Fibroblast of lung (primary cell): ENCODE measurements around the gene NIT1. TPM values are rescaled to one million over a fixed set of nuclear protein-coding genes. Genes with fewer than 3 reads are reported as not detected.

ENCODE experiments used
- DNase-seq, 2 donors: peaks; one replicate each; pipeline versions ENCODE4 v3.0.0 to v3.0.0-alpha.2; 2010; ENCODE audit warnings: low read depth in 2 of 2
- H2AFZ ChIP-seq: 2 replicates; pipeline ENCODE4 v1.5.1; 2012; ENCODE audit warnings: low read length, control low read depth, inconsistent platforms
- H3K27ac ChIP-seq: 2 replicates; pipeline ENCODE4 v1.5.1; 2011; ENCODE audit warnings: low read length, control low read depth; ENCODE audit not compliant: insufficient read depth
- H3K27me3 ChIP-seq: 2 replicates; pipeline ENCODE4 v1.5.1; 2011; ENCODE audit warnings: mild to moderate bottlenecking, low read length; ENCODE audit not compliant: control insufficient read depth, insufficient read depth
- H3K36me3 ChIP-seq: 2 replicates; pipeline ENCODE4 v1.5.1; 2011; ENCODE audit warnings: low read length; ENCODE audit not compliant: control insufficient read depth, insufficient read depth
- H3K4me1 ChIP-seq: 2 replicates; pipeline ENCODE4 v1.5.1; 2011; ENCODE audit warnings: low read length; ENCODE audit not compliant: control insufficient read depth, insufficient read depth; ENCODE audit errors: extremely low read depth
- H3K4me2 ChIP-seq: 2 replicates; pipeline ENCODE4 v1.5.1; 2011; ENCODE audit warnings: low read length, control low read depth; ENCODE audit not compliant: insufficient read depth; ENCODE audit errors: extremely low read depth
- H3K4me3 ChIP-seq, 4 experiments: fragments of 200-600 bp in 1 of 4; sonication (generic) in 1 of 4; replicated peaks in 1 of 4; 2 replicates each; pipeline ENCODE4 v1.5.1; 2011 to 2016; ENCODE audit warnings: low read length in 4 of 4, low read depth in 3 of 4, mild to moderate bottlenecking in 3 of 4, control low read depth in 2 of 4, inconsistent platforms in 1 of 4, mixed read lengths in 1 of 4; ENCODE audit not compliant: insufficient read depth in 1 of 4; ENCODE audit errors: control extremely low read depth in 1 of 4
- H3K79me2 ChIP-seq: 2 replicates; pipeline ENCODE4 v1.5.1; 2012; ENCODE audit warnings: mild to moderate bottlenecking, low read length, inconsistent platforms; ENCODE audit not compliant: control insufficient read depth, insufficient read depth
- H3K9ac ChIP-seq: 2 replicates; pipeline ENCODE4 v1.5.1; 2011; ENCODE audit warnings: mild to moderate bottlenecking, low read length, control low read depth; ENCODE audit not compliant: insufficient read depth
- H3K9me3 ChIP-seq: 2 replicates; pipeline ENCODE4 v1.5.1; 2012; ENCODE audit warnings: low read depth, low read length; ENCODE audit not compliant: control insufficient read depth, insufficient read depth
- H4K20me1 ChIP-seq: 2 replicates; pipeline ENCODE4 v1.5.1; 2011; ENCODE audit warnings: low read length; ENCODE audit not compliant: control insufficient read depth, insufficient read depth; ENCODE audit errors: extremely low read depth
- CTCF ChIP-seq, 2 donors: IDR thresholded peaks in 1 of 2; conservative IDR thresholded peaks in 1 of 2; 1 replicate in 1 of 2; 2 replicates in 1 of 2; pipeline ENCODE4 v1.5.1; 2011 to 2012; ENCODE audit warnings: low read length in 2 of 2, control low read depth in 1 of 2, inconsistent platforms in 1 of 2, low read depth in 1 of 2, mild to moderate bottlenecking in 1 of 2
- EZH2 ChIP-seq: IDR thresholded peaks from 2 replicates; pipeline ENCODE4 v1.5.1; 2012; ENCODE audit warnings: low read length, control low read depth, mild to moderate bottlenecking; ENCODE audit errors: missing control alignments
- polyA plus RNA-seq, 2 donors: library from polyadenylated mRNA; depleted of rRNA in 1 of 2; stranded (reverse) in 1 of 2; unstranded in 1 of 2; fragments of >200 nt; gene quantifications; 2 replicates each; pipeline ENCODE4 v1.2.1, GENCODE V29; 2011 to 2012; ENCODE audit warnings: missing spikeins in 1 of 2
- total RNA-seq: library from RNA; depleted of rRNA; stranded (reverse); fragments of >200 nt; gene quantifications from 2 replicates; pipeline ENCODE4 v1.2.1, GENCODE V29; 2014

The NIT1 gene
- total and polyA plus RNA-seq, 2 donors (not counting 1 experiment from before 2014, with no cell fraction given) = 30.6 to 42.6 TPM

DNA sequence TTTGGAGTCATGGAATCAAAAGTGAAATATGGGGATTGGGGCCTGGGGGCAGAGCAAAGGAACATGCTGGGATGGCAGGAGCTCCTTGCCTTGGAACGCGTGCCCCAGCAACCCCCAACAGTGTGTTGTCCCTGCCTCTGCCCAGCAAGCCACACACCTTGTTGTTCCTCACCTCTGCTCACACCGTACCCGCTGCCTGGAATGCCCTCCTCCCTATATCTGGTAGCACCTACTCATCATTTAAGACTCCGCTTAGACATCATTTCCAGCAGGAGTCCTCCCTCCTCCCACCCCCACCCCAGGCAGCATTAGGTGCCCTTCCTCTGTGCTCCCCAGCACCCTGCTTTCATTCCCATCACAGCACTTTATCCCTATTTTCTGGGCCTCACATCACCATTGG, 36.4 kb upstream of the NIT1 start:
- H3K9me3 ChIP-seq = no peaks in the 10 kb centered on the region
- H3K36me3 ChIP-seq = no peaks in the 10 kb centered on the region
- H3K27ac ChIP-seq = no peak overlapping the region
- no peak overlapping the region for H3K9ac ChIP-seq
- no peaks in the 10 kb centered on the region for H4K20me1 ChIP-seq
- no peaks in the 10 kb centered on the region for H3K27me3 ChIP-seq
- H3K4me3 ChIP-seq = no peak overlapping the region
- peaks cover 19% of the 10 kb centered on the region for H3K4me1 ChIP-seq
- DNase-seq = no peak
- no peak overlapping the region for H2AFZ ChIP-seq
- H3K79me2 ChIP-seq = no peaks in the 10 kb centered on the region
- TF ChIP-seq CTCF (conservative IDR thresholded peaks at IDR 0.05 in 1 of 2, IDR thresholded peaks at IDR 0.05 in 1 of 2; ENCODE audit: low read depth in 1 of 2, low read length in 2 of 2) (no peak), EZH2 (no peak)
- H3K4me2 ChIP-seq = no peak overlapping the region

DNA sequence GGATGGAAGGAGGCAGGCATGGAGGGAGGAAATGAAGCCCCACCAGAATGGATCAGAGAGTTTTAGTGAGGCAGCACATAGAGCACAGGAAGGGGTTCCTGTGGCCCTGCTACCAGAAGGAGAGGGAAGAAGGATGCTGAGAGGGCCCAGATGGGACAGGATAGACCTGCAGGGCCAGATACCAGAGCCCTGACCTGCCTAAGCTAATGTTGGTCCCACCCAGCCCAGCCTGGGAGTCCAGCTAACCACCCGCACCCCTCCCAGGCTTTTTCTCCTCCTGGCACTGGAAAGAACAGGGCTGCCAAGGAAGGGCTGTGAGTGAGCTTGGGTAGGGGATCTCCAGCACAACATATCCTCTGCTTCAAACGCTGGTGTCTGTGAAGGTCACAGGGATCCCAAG, 35.4 kb upstream of the NIT1 start:
- H3K36me3 ChIP-seq = no peaks in the 10 kb centered on the region
- no peak overlapping the region for H3K9ac ChIP-seq
- peaks cover 19% of the 10 kb centered on the region for H3K4me1 ChIP-seq
- no peak overlapping the region for H3K4me3 ChIP-seq
- H3K27me3 ChIP-seq = no peaks in the 10 kb centered on the region
- no peak overlapping the region for H2AFZ ChIP-seq
- no peaks in the 10 kb centered on the region for H3K79me2 ChIP-seq
- no peak overlapping the region for H3K27ac ChIP-seq
- H4K20me1 ChIP-seq = no peaks in the 10 kb centered on the region
- no peak for DNase-seq
- H3K9me3 ChIP-seq = no peaks in the 10 kb centered on the region
- TF ChIP-seq CTCF (conservative IDR thresholded peaks at IDR 0.05 in 1 of 2, IDR thresholded peaks at IDR 0.05 in 1 of 2; ENCODE audit: low read depth in 1 of 2, low read length in 2 of 2) = no peak
- TF ChIP-seq EZH2 = no peak
- H3K4me2 ChIP-seq = no peak overlapping the region

GRCh38 chr1:161082996-161083747, 34.7 kb upstream of the NIT1 start:
- Histone ChIP-seq H3K79me2 (no peaks in the 10 kb centered on the region), H3K9ac (peak overlapping the region; percentile 44), H3K36me3 (no peaks in the 10 kb centered on the region), H4K20me1 (no peaks in the 10 kb centered on the region), H3K27me3 (no peaks in the 10 kb centered on the region), H2AFZ (peak overlapping the region; percentile 91), H3K4me3 (no peak overlapping the region), H3K4me1 (peaks cover 19% of the 10 kb centered on the region), H3K4me2 (peak overlapping the region; percentile 44), H3K9me3 (no peaks in the 10 kb centered on the region), H3K27ac (peak overlapping the region; percentile 73)
- peak; percentile 93 to 96 for DNase-seq
- no peak for TF ChIP-seq CTCF (conservative IDR thresholded peaks at IDR 0.05 in 1 of 2, IDR thresholded peaks at IDR 0.05 in 1 of 2; ENCODE audit: low read depth in 1 of 2, low read length in 2 of 2)
- no peak for TF ChIP-seq EZH2
